Measurements from ENCODE around the gene BLMH.

Gene BLMH

GRCh38 chr17:30200106-30200505 is 91.6 kb downstream of the BLMH start:
- Histone ChIP-seq H3K9me3 (no peaks in the 10 kb centered on the region), H3K36me3 (no peaks in the 10 kb centered on the region), H3K27ac (no peak overlapping the region), H3K4me3 (ENCODE audit: low read depth in 1 of 2, low read length in 1 of 2) (no peak overlapping the region), H3K27me3 (peaks cover 21% of the 10 kb centered on the region), H3K4me1 (ENCODE audit: control insufficient read depth in 1 of 2, insufficient read depth in 1 of 2, low read depth in 1 of 2, low read length in 1 of 2) (no peaks in the 10 kb centered on the region)
- TF ChIP-seq, protein P1, sequence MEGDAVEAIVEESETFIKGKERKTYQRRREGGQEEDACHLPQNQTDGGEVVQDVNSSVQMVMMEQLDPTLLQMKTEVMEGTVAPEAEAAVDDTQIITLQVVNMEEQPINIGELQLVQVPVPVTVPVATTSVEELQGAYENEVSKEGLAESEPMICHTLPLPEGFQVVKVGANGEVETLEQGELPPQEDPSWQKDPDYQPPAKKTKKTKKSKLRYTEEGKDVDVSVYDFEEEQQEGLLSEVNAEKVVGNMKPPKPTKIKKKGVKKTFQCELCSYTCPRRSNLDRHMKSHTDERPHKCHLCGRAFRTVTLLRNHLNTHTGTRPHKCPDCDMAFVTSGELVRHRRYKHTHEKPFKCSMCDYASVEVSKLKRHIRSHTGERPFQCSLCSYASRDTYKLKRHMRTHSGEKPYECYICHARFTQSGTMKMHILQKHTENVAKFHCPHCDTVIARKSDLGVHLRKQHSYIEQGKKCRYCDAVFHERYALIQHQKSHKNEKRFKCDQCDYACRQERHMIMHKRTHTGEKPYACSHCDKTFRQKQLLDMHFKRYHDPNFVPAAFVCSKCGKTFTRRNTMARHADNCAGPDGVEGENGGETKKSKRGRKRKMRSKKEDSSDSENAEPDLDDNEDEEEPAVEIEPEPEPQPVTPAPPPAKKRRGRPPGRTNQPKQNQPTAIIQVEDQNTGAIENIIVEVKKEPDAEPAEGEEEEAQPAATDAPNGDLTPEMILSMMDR (IDR thresholded peaks at IDR 0.05): no peak

- Histone ChIP-seq H3K9me3 (no peaks in the 10 kb centered on the region), H3K27ac (no peak overlapping the region), H3K36me3 (no peaks in the 10 kb centered on the region), H3K27me3 (peaks cover 23% of the 10 kb centered on the region), H3K4me3 (ENCODE audit: low read depth in 1 of 2, low read length in 1 of 2) (no peak overlapping the region), H3K4me1 (ENCODE audit: control insufficient read depth in 1 of 2, insufficient read depth in 1 of 2, low read depth in 1 of 2, low read length in 1 of 2) (no peaks in the 10 kb centered on the region)
- TF ChIP-seq, protein P1 (IDR thresholded peaks at IDR 0.05): no peak
These were observed 92.1 kb downstream of the BLMH start for GRCh38 chr17:30199600-30199999.
